IMR-90 (cell line): ENCODE results near the gene PLXNB3. TPM values are rescaled to one million over a fixed set of nuclear protein-coding genes. Genes with fewer than 3 reads are reported as not detected.

ENCODE experiments used
- ATAC-seq: fragments of 200-7000 bp; cut with Tn5 transposase; 2 replicates; pipeline ENCODE4 v1.9.1; 2020; ENCODE audit warnings: low read depth, mild to moderate bottlenecking, moderate library complexity
- BruUV-seq: library from RNA; stranded (reverse); fragments of 400-500 nt; replicated peaks from 2 replicates; lab custom pipeline; 2021; lab: Mats Ljungman, UMichigan
- CTCF ChIA-PET: fragments of 300-600 bp; formaldehyde crosslinking; extraction: SDS; loops from one replicate; lab custom pipeline; 2021; ENCODE audit warnings: antibody characterized with exemption; lab: Yijun Ruan, JAX
- POLR2A ChIA-PET: fragments of 300-600 bp; sonication (Branson Sonifier 250); formaldehyde crosslinking; loops from one replicate; lab custom pipeline; 2022; ENCODE audit warnings: antibody characterized with exemption; ENCODE audit not compliant: unreplicated experiment; lab: Charles Lee
- DNase-seq: peaks from one replicate; pipeline ENCODE4 v3.0.0; 2013
- H2AFZ ChIP-seq: replicated peaks from 2 replicates; pipeline ENCODE3; 2013; ENCODE audit warnings: low read length, mild to moderate bottlenecking; ENCODE audit not compliant: poor library complexity
- H2AK5ac ChIP-seq: 2 replicates; pipeline ENCODE4 v1.6.1; 2013; ENCODE audit warnings: low read depth, low read length, inconsistent platforms
- H2AK9ac ChIP-seq: replicated peaks from 2 replicates; pipeline ENCODE3; 2013; ENCODE audit warnings: mild to moderate bottlenecking, low read depth, low read length, moderate library complexity; ENCODE audit not compliant: poor library complexity
- H2BK120ac ChIP-seq: 2 replicates; pipeline ENCODE4 v1.6.1; 2013; ENCODE audit warnings: low read depth, low read length, inconsistent platforms
- H2BK15ac ChIP-seq: 3 replicates; pipeline ENCODE4 v1.6.1; 2013; ENCODE audit warnings: low read depth, low read length, inconsistent platforms
- H2BK20ac ChIP-seq: 2 replicates; pipeline ENCODE4 v1.6.1; 2013; ENCODE audit warnings: low read depth, mild to moderate bottlenecking, inconsistent platforms, low read length, moderate library complexity
- H2BK5ac ChIP-seq: 2 replicates; pipeline ENCODE4 v1.6.1; 2013; ENCODE audit warnings: mild to moderate bottlenecking, low read depth, low read length, inconsistent platforms; ENCODE audit not compliant: poor library complexity, severe bottlenecking
- H3K14ac ChIP-seq: replicated peaks from 2 replicates; pipeline ENCODE4 v1.6.1; 2013; ENCODE audit warnings: low read depth, low read length, inconsistent platforms
- H3K18ac ChIP-seq: 2 replicates; pipeline ENCODE4 v1.6.1; 2013; ENCODE audit warnings: low read depth, low read length, control low read depth
- H3K23ac ChIP-seq: 2 replicates; pipeline ENCODE4 v1.6.1; 2013; ENCODE audit warnings: low read depth, low read length, inconsistent platforms
- H3K27ac ChIP-seq: 2 replicates; pipeline ENCODE4 v1.5.1; 2013; ENCODE audit warnings: mild to moderate bottlenecking, control low read depth, low read length; ENCODE audit not compliant: insufficient read depth
- H3K27me3 ChIP-seq: 2 replicates; pipeline ENCODE4 v1.6.1; 2013; ENCODE audit warnings: low read length; ENCODE audit not compliant: control insufficient read depth, insufficient read depth
- H3K36me3 ChIP-seq: 2 replicates; pipeline ENCODE4 v1.6.1; 2013; ENCODE audit warnings: low read length, mixed read lengths; ENCODE audit not compliant: control insufficient read depth, insufficient read depth
- H3K4ac ChIP-seq: 2 replicates; pipeline ENCODE4 v1.6.1; 2013; ENCODE audit warnings: low read depth, low read length, inconsistent platforms
- H3K4me1 ChIP-seq: 2 replicates; pipeline ENCODE4 v1.6.1; 2013; ENCODE audit warnings: low read length, mixed read lengths; ENCODE audit not compliant: control insufficient read depth, insufficient read depth
- H3K4me2 ChIP-seq: 2 replicates; pipeline ENCODE4 v1.6.1; 2013; ENCODE audit warnings: low read depth, mild to moderate bottlenecking, control low read depth, low read length, moderate library complexity
- H3K4me3 ChIP-seq: 2 replicates; pipeline ENCODE4 v1.5.1; 2013; ENCODE audit warnings: low read depth, mild to moderate bottlenecking, control low read depth, low read length, moderate library complexity; ENCODE audit not compliant: insufficient read depth
- H3K56ac ChIP-seq: 2 replicates; pipeline ENCODE4 v1.6.1; 2013; ENCODE audit warnings: low read length, inconsistent platforms; ENCODE audit not compliant: insufficient read depth; ENCODE audit errors: extremely low read depth
- H3K79me1 ChIP-seq, 2 experiments: 2 replicates each; pipeline ENCODE4 v1.6.1; 2013; ENCODE audit warnings: low read length in 2 of 2, inconsistent platforms in 1 of 2, low read depth in 1 of 2
- H3K9ac ChIP-seq: 2 replicates; pipeline ENCODE4 v1.6.1; 2013; ENCODE audit warnings: low read depth, low read length, control low read depth
- H3K9me1 ChIP-seq: 2 replicates; pipeline ENCODE4 v1.6.1; 2013; ENCODE audit warnings: low read length, inconsistent platforms; ENCODE audit not compliant: insufficient read depth
- H3K9me3 ChIP-seq: 2 replicates; pipeline ENCODE4 v1.6.1; 2013; ENCODE audit warnings: low read length; ENCODE audit not compliant: control insufficient read depth, insufficient read depth
- H4K20me1 ChIP-seq: 2 replicates; pipeline ENCODE4 v1.6.1; 2013; ENCODE audit warnings: low read length, inconsistent platforms; ENCODE audit not compliant: insufficient read depth
- H4K5ac ChIP-seq: 2 replicates; pipeline ENCODE4 v1.6.1; 2013; ENCODE audit warnings: mild to moderate bottlenecking, low read depth, low read length, control low read depth
- H4K8ac ChIP-seq, 2 experiments: 2 replicates each; pipeline ENCODE4 v1.6.1; 2013; ENCODE audit warnings: low read depth in 2 of 2, low read length in 2 of 2, control low read depth in 1 of 2, inconsistent platforms in 1 of 2
- H4K91ac ChIP-seq: 2 replicates; pipeline ENCODE4 v1.6.1; 2013; ENCODE audit warnings: low read depth, low read length, inconsistent platforms; ENCODE audit not compliant: insufficient read depth
- USF2 ChIP-seq: fragments of 150-350 bp; IDR thresholded peaks from 2 replicates; pipeline ENCODE4 v1.6.1; 2017; ENCODE audit warnings: mild to moderate bottlenecking, antibody characterized with exemption, low read length, low read depth
- WGBS, 2 experiments: methylation state at CpG; one replicate each; pipeline versions ENCODE4 v1.1.5 to v1.1.7; 2013; ENCODE audit warnings: missing lambda C conversion rate in 2 of 2; ENCODE audit not compliant: insufficient read length in 1 of 2; ENCODE audit errors: extremely low coverage in 2 of 2; 5-methylcytosine and 5-hydroxymethylcytosine counted together
- dilution Hi-C: fragments of 300-500 bp; cut with HindIII; formaldehyde crosslinking; loops from one replicate; pipeline ENCODE4 v1.14.3; 2018; ENCODE audit warnings: low sequenced_read_pairs; ENCODE audit not compliant: unreplicated experiment
- in situ Hi-C: fragments of 300-500 bp; cut with MboI; formaldehyde crosslinking; loops from 3 replicates; pipeline ENCODE4 v1.14.3; 2019; ENCODE audit warnings: low sequenced_read_pairs, inconsistent platforms, mixed read lengths
- intact Hi-C: fragments of 100-400 bp; cut with micrococcal nuclease; formaldehyde crosslinking; loops from 2 replicates; pipeline ENCODE4 v1.10.0; 2022
- polyA plus RNA-seq, 3 experiments: library from polyadenylated mRNA; depleted of rRNA; stranded (reverse); fragments of >200 nt; gene quantifications; 2 replicates each; pipeline ENCODE4 v1.2.3, GENCODE V29; 2012; ENCODE audit warnings: low replicate concordance in 1 of 3
- total RNA-seq: library from RNA; depleted of rRNA; stranded (reverse); fragments of >200 nt; gene quantifications from 2 replicates; pipeline ENCODE4 v1.2.3, GENCODE V29; 2012

The PLXNB3 gene
- total and polyA plus RNA-seq, 2 of the 4 experiments (the other 2 are of a cell fraction) = 0.36 to 22.3 TPM

GRCh38 chrX:153813161-153813560 lies 49.1 kb downstream of the PLXNB3 start:
- ChIA-PET POLR2A (no interaction called here), CTCF (no interaction called here)
- TF ChIP-seq USF2 = no peak
- H3K4me2 ChIP-seq = no peak overlapping the region
- dilution Hi-C loops = no loop called here
- H3K9me1 ChIP-seq = no peaks in the 10 kb centered on the region
- no peak overlapping the region for H3K4me3 ChIP-seq
- H3K9ac ChIP-seq = no peak overlapping the region
- H3K27me3 ChIP-seq = peaks cover 20% of the 10 kb centered on the region
- H3K4ac ChIP-seq = no peak overlapping the region
- no peak overlapping the region for H3K27ac ChIP-seq
- ATAC-seq (no peak), DNase-seq (no peak)
- H4K91ac ChIP-seq = no peak overlapping the region
- H2AFZ ChIP-seq = no peak overlapping the region
- H3K79me1 ChIP-seq = no peaks in the 10 kb centered on the region
- no peak overlapping the region for H3K23ac ChIP-seq
- H3K18ac ChIP-seq = no peak overlapping the region
- H2BK120ac ChIP-seq = no peak overlapping the region
- H2BK5ac ChIP-seq = no peak overlapping the region
- BruUV-seq = no TSS peak
- no peaks in the 10 kb centered on the region for H3K36me3 ChIP-seq
- no peak overlapping the region for H2BK15ac ChIP-seq
- H2BK20ac ChIP-seq = no peak overlapping the region
- no peak overlapping the region for H2AK9ac ChIP-seq
- peaks cover 9% of the 10 kb centered on the region for H3K9me3 ChIP-seq
- H2AK5ac ChIP-seq = no peak overlapping the region
- WGBS, 2 experiments = 66% methylated on average over 2 of the region's 5 CpGs; no CpG with 5 or more reads in 1 of the 2 experiments
- H4K5ac ChIP-seq = no peak overlapping the region
- no peak overlapping the region for H3K56ac ChIP-seq
- H3K4me1 ChIP-seq = no peaks in the 10 kb centered on the region
- H4K8ac ChIP-seq = no peak overlapping the region
- intact Hi-C loops = no loop called here
- in situ Hi-C loops = no loop called here
- H4K20me1 ChIP-seq = no peaks in the 10 kb centered on the region
- H3K14ac ChIP-seq = no peak overlapping the region
